DLD1 (cell line): ENCODE measurements around the gene VSIG1.

Source experiments
- in situ Hi-C: cut with HindIII; loops from 2 replicates; pipeline ENCODE4 v1.10.0; 2017; ENCODE audit warnings: low sequenced_read_pairs

The VSIG1 gene

DNA sequence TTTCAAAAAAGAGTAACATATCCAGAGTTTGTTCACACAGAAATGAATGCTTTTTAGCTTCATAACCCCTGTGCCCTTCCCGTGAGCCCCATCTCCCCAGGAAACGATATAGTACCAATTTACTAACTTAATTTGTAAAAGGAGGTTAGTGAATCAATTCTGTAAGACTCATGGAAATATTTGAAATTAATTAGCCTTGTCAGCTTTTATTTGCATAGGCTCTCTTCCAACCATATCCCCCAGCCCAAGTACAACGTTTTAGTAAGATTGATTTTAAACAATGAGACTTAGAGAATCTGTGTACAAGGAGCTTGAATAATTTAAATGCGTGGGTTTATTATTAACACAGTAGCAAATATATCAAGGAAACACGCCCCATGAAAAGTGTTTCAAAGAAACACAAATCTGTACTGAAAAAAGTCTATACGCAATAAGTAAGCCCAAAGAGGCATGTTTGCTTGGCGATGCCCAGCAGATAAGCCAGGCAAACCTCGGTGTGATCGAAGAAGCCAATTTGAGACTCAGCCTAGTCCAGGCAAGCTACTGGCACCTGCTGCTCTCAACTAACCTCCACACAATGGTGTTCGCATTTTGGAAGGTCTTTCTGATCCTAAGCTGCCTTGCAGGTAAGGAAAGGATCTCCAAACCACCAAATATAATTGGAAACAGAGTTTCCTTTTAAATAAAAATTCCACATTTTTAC is at the start of gene VSIG1:
VSIG1 (plus strand) TSS at position 512 of the 703 bp plus-strand sequence; CDS start at position 578, 66 bp downstream.
- in situ Hi-C loops: no loop called here

DNA sequence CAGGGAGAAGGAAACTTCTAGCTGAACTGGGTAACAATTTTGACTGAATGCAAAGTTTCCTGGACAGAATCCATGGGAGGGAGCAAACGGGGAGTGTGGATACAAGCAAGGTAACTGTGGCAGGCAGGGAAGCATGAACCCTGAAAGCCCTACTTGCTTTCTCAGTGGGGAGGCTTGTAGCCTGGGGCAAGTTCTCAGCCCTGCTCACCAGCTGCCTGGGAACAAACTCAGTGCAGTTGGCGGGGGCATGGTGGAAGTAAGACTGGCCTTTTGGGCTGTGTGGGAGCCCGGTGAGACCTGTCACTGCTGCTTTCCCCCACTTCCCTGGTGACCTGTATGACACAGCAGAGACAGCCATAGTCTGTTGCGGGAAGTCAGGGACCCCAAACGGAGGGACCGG is 48.7 kb upstream of the VSIG1 start:
- in situ Hi-C loops: no loop called here

- in situ Hi-C loops: no loop called here
Measured at GRCh38 chrX:108000751-108001150, 44.1 kb upstream of the VSIG1 start.

DNA sequence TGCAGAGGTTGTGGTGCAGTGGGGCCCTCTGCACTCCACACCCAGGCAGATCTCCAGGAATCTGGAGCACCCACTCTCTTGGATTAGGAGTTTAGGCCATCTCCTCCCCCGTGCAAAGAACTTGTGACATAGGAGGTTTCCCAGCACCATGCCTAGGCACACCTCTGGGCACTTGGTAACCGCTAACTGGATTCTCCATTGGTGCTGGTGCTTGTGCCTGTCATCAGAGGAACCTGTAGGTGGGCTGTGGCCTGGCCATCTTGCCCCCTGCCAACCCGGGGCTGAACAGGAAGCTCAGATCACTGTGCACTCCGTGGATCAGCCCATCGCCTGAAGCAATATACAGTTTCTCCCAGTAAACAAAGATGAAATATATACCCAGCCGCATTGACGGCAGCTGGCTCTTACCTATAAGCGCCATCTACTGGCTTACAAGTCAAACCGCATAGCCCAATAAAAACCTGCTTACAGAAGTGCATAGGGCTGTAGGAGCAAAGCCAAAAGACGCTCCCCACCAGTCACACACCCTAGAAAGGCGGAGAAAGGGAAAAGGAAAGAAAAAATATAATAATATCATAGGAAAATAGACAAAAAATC is 43.5 kb upstream of the VSIG1 start:
- in situ Hi-C loops: no loop called here

DNA sequence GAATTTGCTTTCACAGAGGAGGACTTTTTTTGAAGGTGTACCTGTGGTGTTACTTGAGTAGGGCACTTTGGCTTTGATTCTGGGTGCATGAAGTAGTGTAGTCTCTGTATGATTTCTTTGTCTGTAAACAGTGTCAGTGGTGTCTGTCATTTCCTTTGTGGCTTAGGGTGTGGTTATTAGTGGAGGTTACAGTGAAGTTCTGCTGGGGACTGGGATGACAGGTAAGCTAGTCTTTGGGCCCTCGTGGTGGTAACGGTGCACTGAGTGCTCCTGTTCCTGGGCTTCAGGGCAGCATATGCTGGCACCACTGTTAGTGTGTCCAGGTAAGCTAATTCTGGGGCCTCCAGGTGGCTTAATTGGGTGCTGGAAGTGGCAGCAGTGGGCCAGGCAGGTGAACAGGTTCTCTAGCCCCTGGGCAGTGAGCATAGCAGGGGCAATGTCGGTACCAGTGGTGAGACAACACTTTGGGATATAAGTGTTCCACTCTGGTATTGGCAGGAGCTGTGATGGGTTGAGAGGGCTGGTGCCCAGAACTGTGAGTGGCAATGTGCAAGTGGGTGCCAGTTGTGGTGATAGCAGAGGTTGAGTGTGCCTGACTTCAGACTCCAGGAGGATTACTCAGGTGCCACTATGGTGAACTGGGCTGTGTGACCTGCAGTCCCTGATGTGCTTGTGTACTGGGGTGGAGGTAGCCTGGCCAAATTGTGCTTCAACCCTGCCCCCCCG is 26.0 kb upstream of the VSIG1 start:
- in situ Hi-C loops: no loop called here

GRCh38 chrX:108019382-108019875 is 25.4 kb upstream of the VSIG1 start:
- in situ Hi-C loops: no loop called here

DNA sequence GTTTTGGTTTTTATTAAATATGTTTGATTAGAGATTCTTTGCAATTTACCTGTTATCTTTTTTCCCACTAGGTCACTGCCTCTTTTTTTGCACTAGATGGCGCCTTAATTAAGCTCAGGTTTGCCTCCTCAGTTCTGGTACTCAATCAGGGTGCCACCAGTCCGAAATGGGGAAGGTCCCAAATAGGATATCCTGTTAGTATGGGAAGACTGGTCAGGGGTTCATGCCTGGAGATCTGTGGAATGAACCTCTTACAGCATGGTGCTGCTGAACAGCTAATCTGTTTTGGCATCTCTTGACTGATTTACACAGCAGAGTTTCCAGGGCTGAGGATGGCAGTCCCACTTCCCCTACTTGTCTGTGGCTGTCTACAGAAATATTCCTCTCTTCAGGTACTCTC is 24.2 kb upstream of the VSIG1 start:
- in situ Hi-C loops: no loop called here

- in situ Hi-C loops: no loop called here
Measured at GRCh38 chrX:108022491-108023089, 22.3 kb upstream of the VSIG1 start.

DNA sequence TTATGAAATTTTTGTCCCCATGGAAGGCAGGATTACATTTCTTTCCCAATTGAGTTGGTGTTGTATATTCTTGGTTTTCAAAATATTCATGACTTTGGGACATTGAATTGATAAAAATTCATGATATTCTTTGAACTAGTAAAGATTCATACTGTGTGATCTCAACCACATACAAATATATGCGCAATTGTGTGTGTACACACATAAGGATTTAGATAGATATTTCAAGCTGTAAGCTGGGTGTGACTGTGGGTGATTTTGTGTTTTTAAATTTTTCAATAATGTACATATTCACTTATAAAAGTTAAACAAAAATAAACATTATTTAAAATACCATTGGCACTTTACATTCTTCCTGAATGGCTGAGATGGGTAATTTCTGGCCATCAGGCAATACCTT is 19.5 kb upstream of the VSIG1 start:
- in situ Hi-C loops: no loop called here

DNA sequence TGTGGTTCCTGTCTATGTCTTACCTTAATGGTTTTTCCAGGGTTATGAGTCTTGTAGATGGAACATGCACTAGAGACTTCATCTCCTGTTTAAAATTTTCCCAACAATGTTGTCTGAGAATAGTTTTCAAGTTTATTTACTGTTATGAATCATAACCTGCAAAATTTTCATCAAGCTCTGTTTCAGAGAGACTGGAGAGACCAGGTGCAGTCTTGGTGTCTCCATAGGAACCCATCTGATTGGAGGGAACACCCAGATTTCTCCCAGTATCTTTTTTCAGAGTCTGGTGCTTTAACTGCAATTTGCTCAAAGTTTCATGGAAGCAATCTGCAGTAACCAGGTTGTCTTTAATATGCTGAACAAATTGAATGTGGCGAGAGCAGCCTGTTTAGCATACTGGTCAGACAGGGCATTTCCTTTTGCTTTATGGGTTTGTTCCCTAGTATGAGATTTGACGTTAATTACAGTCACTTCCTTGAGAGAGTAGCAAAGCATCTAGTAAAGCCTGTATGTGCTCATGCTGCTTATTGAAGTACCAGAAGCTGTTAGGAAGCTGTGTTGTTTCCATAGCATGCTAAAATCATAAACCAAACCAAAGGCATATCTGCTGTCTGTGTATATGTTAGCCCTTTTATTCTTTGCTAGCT is 18.8 kb upstream of the VSIG1 start:
- in situ Hi-C loops: no loop called here

GRCh38 chrX:108028854-108029253 is 16.0 kb upstream of the VSIG1 start:
- in situ Hi-C loops: no loop called here

DNA sequence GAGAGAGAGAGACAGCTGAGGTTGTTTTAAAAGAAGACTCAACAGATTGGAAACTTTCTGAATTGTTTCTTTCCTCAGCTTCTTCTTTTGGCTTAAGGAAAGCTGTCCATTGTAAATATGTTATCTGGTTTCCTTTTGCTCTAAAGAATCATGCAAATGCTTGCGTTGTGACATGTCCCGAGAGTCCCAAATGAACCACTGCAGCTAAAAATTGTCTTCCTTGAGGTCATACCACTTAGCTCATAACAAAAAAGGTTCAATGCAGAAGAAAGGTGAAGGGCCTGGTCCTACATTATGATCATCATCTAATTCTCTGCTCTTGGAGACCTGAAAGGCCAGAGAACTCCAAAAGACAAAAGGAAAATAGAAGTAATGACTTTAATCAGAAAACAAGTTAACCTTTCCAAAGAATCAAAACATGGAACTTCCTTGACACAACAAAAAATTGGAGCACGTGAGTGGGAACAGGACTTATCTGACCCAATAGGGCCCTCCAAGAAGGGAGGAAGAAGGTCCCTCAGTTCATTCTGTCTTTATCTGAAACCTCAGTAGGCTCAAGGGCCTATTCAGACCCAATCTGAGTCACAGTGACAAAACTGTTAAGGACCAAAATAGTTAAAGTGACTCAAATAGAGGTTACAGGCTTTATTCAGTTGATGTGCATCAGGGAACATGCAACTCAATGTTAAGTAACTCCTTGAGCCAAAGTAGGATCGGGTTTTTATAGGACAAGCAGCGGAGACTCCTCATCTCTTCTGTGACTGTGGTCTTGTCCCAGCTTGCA is 14.7 kb upstream of the VSIG1 start:
- in situ Hi-C loops: no loop called here

GRCh38 chrX:108032944-108033343 is 11.9 kb upstream of the VSIG1 start:
- in situ Hi-C loops: no loop called here

- in situ Hi-C loops: no loop called here
Measured at GRCh38 chrX:108033890-108034289, 11.0 kb upstream of the VSIG1 start.

DNA sequence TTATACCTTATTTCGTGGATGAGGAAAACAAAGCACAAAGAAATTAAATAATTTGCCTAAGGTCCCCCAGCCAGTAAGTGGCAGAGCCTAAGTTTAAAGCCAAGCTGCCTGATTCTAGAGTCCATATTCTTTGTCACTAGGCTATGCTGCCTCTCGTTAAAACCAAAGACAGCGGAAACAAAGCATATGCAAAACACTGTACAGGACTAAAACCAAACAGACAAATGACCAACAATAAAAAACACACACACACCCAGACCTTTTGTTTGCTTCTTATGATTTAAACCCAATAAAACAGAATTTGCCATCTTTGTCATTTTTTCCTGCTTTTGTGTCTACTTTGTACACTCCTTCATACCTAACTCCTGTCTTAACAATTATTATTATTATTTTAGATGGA is 10.1 kb upstream of the VSIG1 start:
- in situ Hi-C loops: no loop called here

GRCh38 chrX:108036298-108036973 is 8.4 kb upstream of the VSIG1 start:
- in situ Hi-C loops: no loop called here

DNA sequence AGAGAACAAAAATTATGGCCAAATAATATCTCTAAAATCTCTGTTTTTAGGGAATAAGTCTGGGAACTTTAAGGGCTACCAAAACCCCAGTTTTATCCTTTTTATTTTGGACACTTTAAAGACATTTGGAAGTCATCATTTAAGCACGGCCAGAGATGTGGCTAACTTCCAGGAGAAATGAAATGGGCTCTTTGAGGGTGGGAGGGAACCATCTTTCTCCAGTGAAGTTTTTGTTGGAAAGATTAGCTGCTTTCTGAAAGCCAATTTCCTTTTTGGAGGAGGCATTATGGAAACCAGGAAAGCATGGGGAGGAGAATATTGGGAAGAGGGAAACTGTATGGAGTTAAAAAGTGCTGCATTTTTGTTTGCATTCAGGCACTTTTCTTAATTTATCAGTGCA is 4.8 kb downstream of the VSIG1 start:
- in situ Hi-C loops: no loop called here

DNA sequence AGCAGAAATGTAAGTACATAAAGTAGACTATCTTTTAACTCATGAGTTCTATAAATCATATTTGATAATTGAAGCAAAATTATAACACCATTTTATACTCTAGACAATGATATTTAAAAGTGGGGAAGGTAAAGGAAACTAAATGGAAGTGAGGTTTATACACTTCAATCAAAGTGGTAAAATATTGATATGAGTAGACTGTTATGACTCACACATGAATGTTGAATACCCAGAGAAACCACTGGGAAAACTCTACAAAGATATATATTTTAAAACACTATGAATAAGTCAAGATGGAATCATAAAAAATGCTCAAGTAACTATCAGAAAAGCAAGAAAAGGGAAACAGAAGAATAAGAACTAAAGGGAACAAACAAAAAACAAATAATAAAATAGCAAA is 8.4 kb downstream of the VSIG1 start:
- in situ Hi-C loops: no loop called here

DNA sequence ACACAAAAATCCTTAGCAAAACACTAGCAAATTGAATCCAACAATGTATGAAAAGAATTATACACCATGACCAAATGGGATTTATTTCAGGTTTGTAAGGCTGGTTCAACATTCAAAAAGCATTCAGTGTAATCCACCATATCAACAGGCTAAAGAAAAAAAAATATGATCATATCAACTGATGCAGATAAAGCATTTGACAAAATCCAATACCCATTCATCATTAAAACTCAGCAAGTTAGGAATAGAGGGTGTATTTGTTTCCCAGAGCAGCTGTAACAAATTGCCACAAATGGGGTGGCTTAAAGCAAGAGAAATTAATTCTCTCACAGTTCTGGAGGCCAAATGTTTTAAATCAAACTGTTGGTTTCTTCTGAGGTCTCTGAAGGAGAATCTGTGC is 10.7 kb downstream of the VSIG1 start:
- in situ Hi-C loops: no loop called here

GRCh38 chrX:108059801-108060200 is 14.9 kb downstream of the VSIG1 start:
- in situ Hi-C loops: no loop called here
